Memory B cell (primary cell): ENCODE results near the gene PRB4.
"Not testable (repeated sequence)": the region's sequence is repeated elsewhere in the genome, so short reads cannot be mapped to it uniquely, and the experiment has no call there.

Source experiments
- ATAC-seq: fragments of 150-1000 bp; cut with Tn5 transposase; 2 replicates; pipeline ENCODE4 v1.10.0; 2021; ENCODE audit warnings: low read depth, mild to moderate bottlenecking, moderate library complexity
- DNase-seq, 2 donors: peaks; one replicate each; pipeline ENCODE4 v3.0.0; 2022; ENCODE audit warnings: low spot score in 2 of 2
- H3K27ac Mint-ChIP-seq: one replicate; pipeline ENCODE4 v1.8.0; 2022; ENCODE audit warnings: mild to moderate bottlenecking, moderate library complexity, mixed read lengths
- H3K27me3 Mint-ChIP-seq: one replicate; pipeline ENCODE4 v1.8.0; 2022; ENCODE audit warnings: mixed read lengths
- H3K36me3 Mint-ChIP-seq: one replicate; pipeline ENCODE4 v1.8.0; 2022; ENCODE audit warnings: mild to moderate bottlenecking, mixed read lengths
- H3K4me1 Mint-ChIP-seq: one replicate; pipeline ENCODE4 v1.8.0; 2022; ENCODE audit warnings: mixed read lengths
- H3K4me3 Mint-ChIP-seq: one replicate; pipeline ENCODE4 v1.8.0; 2022; ENCODE audit warnings: mild to moderate bottlenecking, moderate library complexity, mixed read lengths
- H3K9me3 Mint-ChIP-seq: one replicate; pipeline ENCODE4 v1.8.0; 2022; ENCODE audit warnings: mixed read lengths

The PRB4 gene

GRCh38 chr12:11310336-11310735 lies at the start of gene PRB4:
TSS of gene PRB4 (minus strand) at chr12:11310436. CDS start at chr12:11310398, 38 bp downstream.
- Mint-ChIP-seq H3K36me3 (peaks cover 15% of the 10 kb centered on the region), H3K4me1 (no peaks in the 10 kb centered on the region), H3K4me3 (no peak within 1 kb of the TSS), H3K27ac (no peak within 1 kb of the TSS), H3K27me3 (no peaks in the 10 kb centered on the region), H3K9me3 (peaks cover 1% of the 10 kb centered on the region)
- DNase-seq (no peak), ATAC-seq (no peak)

- not testable (repeated sequence) for H3K36me3 Mint-ChIP-seq, ATAC-seq, H3K27ac Mint-ChIP-seq, DNase-seq, H3K4me1 Mint-ChIP-seq, H3K27me3 Mint-ChIP-seq, H3K9me3 Mint-ChIP-seq, H3K4me3 Mint-ChIP-seq
Measured at GRCh38 chr12:11351736-11352135, 41.5 kb upstream of the PRB4 start.

DNA sequence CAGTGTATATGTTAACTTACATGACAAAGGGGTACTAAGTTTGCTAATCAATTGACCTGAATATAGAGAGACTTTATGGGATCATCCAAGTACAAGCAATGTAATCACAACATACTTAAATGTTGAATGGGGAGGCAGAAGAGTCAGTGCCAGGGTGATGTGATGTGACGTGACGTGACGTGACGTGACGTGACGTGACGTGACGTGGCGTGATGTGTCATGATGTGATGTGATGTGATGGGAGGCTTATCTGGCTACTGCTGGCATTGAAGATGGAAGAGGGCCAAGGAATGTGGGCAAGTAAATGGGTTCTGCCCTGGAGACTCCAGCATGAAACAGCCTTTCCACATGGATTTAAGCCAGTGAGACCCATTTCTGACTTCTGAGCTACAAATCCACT lies 38.2 kb upstream of the PRB4 start:
- Mint-ChIP-seq H3K27ac (no peak overlapping the region), H3K4me1 (peaks cover 3% of the 10 kb centered on the region), H3K9me3 (peaks cover 7% of the 10 kb centered on the region), H3K4me3 (no peak overlapping the region), H3K27me3 (peaks cover 3% of the 10 kb centered on the region), H3K36me3 (peaks cover 5% of the 10 kb centered on the region)
- DNase-seq, result no peak
- no peak for ATAC-seq

DNA sequence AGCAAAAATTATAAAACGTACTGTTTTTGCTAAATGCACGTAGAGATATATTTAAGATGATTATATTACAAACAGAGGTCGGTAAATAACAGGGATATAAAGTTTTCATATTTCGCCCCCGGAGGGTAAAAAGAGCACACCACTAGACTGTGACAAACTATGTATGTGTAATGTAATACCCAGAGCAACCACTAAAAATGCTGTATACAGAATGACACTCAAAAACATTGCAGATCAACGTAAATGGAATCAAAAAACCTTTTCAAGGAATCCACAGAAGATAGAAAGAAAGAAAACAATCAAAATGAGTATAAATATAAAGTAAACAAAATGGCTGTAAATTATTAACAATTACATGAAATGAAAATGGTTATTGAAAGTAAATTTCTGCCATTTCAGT lies 37.6 kb upstream of the PRB4 start:
- DNase-seq (no peak), ATAC-seq (no peak)
- peaks cover 7% of the 10 kb centered on the region for H3K9me3 Mint-ChIP-seq
- no peak overlapping the region for H3K4me3 Mint-ChIP-seq
- peaks cover 3% of the 10 kb centered on the region for H3K4me1 Mint-ChIP-seq
- H3K36me3 Mint-ChIP-seq, result peaks cover 5% of the 10 kb centered on the region
- H3K27ac Mint-ChIP-seq, result no peak overlapping the region
- peaks cover 3% of the 10 kb centered on the region for H3K27me3 Mint-ChIP-seq

DNA sequence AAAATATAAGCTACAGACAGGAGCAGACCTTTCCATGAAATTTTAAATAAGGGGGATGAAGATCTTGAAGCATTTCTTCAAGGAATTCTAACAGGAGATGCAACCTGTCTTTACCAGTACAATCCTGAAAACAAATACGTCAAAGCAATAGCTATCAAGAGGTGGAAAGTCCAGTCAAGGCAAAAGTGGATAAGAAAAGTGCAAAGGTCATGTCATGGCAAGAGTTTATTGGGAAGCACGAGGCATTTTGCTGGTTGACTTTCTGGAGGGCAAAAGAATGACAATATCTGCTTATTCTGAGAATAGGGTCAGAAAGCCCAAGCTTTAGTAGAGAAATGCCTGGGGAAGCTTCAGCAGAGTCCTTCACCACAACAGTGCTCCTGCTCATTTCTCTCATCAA lies 34.3 kb upstream of the PRB4 start:
- Mint-ChIP-seq H3K4me3 (no peak overlapping the region), H3K4me1 (peaks cover 3% of the 10 kb centered on the region), H3K27me3 (peaks cover 3% of the 10 kb centered on the region), H3K36me3 (peaks cover 12% of the 10 kb centered on the region), H3K27ac (no peak overlapping the region), H3K9me3 (peaks cover 7% of the 10 kb centered on the region)
- no peak for DNase-seq
- ATAC-seq, result no peak

DNA sequence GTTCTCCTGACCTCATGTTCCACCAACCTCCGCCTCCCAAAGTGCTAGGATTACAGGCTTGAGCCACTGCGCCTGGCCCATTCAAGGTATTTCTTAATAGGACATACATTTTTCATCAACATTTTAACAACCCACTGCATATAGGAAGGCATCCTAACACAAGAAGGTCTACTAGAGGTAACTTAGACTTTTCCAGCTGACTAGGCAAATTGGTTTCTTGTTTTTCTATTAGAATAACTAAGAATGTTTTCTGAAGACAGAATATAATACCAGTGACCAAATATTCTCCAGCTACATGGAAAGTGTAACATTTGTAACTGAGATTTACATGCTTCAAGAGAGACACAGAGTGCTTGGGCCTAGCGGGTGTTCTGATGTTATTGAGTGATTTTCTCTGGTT lies 14.2 kb upstream of the PRB4 start:
- Mint-ChIP-seq H3K4me1 (peaks cover 2% of the 10 kb centered on the region), H3K27me3 (no peaks in the 10 kb centered on the region), H3K36me3 (peaks cover 7% of the 10 kb centered on the region), H3K4me3 (no peak overlapping the region), H3K9me3 (peaks cover 3% of the 10 kb centered on the region), H3K27ac (no peak overlapping the region)
- DNase-seq (no peak), ATAC-seq (no peak)

GRCh38 chr12:11321980-11322379 lies 11.7 kb upstream of the PRB4 start:
- DNase-seq (no peak), ATAC-seq (no peak)
- Mint-ChIP-seq H3K4me3 (no peak overlapping the region), H3K27ac (no peak overlapping the region), H3K36me3 (peaks cover 6% of the 10 kb centered on the region), H3K9me3 (peaks cover 10% of the 10 kb centered on the region), H3K4me1 (peaks cover 2% of the 10 kb centered on the region), H3K27me3 (no peaks in the 10 kb centered on the region)

GRCh38 chr12:11307143-11307542 lies 3.1 kb downstream of the PRB4 start:
- Mint-ChIP-seq H3K4me3 (no peak overlapping the region), H3K27me3 (no peaks in the 10 kb centered on the region), H3K27ac (no peak overlapping the region), H3K9me3 (peaks cover 3% of the 10 kb centered on the region), H3K4me1 (no peaks in the 10 kb centered on the region), H3K36me3 (peaks cover 8% of the 10 kb centered on the region)
- no peak for DNase-seq
- ATAC-seq, result no peak

DNA sequence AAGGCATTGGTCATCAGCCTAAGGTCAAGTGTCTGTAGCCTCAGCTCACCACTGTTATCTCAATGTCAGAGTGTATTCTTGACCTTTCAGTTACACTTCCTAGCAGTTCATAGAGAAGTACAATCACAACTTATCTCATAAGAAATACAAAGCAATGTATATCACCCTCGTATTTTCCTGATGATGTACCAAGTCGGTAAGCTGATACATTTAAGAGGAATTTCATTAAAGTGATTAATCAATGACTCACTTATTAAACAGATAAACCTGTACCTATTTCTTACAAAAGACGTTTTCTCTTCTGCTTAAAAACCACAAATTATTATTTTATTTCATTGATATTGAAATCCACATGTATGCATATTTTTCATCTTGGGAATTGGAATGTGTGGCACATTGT lies 36.8 kb downstream of the PRB4 start:
- ATAC-seq (no peak), DNase-seq (no peak)
- H3K9me3 Mint-ChIP-seq, result no peaks in the 10 kb centered on the region
- H3K4me3 Mint-ChIP-seq, result no peak overlapping the region
- no peaks in the 10 kb centered on the region for H3K36me3 Mint-ChIP-seq
- H3K27me3 Mint-ChIP-seq, result no peaks in the 10 kb centered on the region
- no peaks in the 10 kb centered on the region for H3K4me1 Mint-ChIP-seq
- no peak overlapping the region for H3K27ac Mint-ChIP-seq

DNA sequence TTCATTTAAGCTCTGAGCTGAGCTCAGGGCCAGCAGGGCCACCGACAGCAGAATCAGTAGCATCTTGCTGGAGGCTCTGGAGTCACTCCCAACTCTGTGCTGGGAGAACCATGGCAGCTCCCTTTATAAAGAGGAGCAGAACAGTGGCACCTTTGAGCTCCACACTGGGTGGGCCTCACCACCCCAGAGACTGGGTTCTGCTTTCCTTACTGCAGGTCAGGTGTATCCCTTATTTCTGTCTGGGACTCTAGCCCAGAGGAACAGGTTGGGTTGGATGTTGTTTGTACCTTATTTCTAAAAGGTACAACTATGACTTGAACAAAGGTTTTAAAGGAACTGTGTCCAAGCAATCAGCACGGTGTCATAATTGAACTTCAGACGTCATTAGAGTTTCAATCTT lies 40.6 kb downstream of the PRB4 start, which contains the start of gene PRB3:
Gene PRB3, minus strand, starts transcription at position 101 of the 400 bp plus-strand sequence. Its CDS starts 38 bp downstream, at position 63.
- Mint-ChIP-seq H3K4me1 (no peaks in the 10 kb centered on the region), H3K9me3 (no peaks in the 10 kb centered on the region), H3K4me3 (no peak within 1 kb of the TSS), H3K27me3 (no peaks in the 10 kb centered on the region), H3K27ac (no peak within 1 kb of the TSS), H3K36me3 (no peaks in the 10 kb centered on the region)
- DNase-seq (no peak), ATAC-seq (no peak)

GRCh38 chr12:11264501-11264900 lies 45.7 kb downstream of the PRB4 start:
- Mint-ChIP-seq H3K4me3 (no peak overlapping the region), H3K36me3 (peaks cover 2% of the 10 kb centered on the region), H3K27ac (no peak overlapping the region), H3K9me3 (peaks cover 8% of the 10 kb centered on the region), H3K27me3 (no peaks in the 10 kb centered on the region), H3K4me1 (no peaks in the 10 kb centered on the region)
- DNase-seq (no peak), ATAC-seq (no peak)
